GM10248 (cell line): Measurements from ENCODE around the gene TEX2.

Experiments used
- CTCF ChIA-PET: fragments of 300-600 bp; sonication (Branson Sonifier 250); formaldehyde crosslinking; extraction: SDS; loops from one replicate; lab custom pipeline; 2021; ENCODE audit warnings: antibody characterized with exemption; lab: Yijun Ruan, JAX
- POLR2A ChIA-PET: fragments of 350-650 bp; sonication (Branson Sonifier 250); formaldehyde crosslinking; extraction: SDS; loops from one replicate; lab custom pipeline; 2020; ENCODE audit warnings: antibody characterized with exemption; lab: Yijun Ruan, JAX
- DNase-seq: peaks from one replicate; pipeline ENCODE4 v3.0.0; 2012; ENCODE audit errors: extremely low spot score
- CTCF ChIP-seq: IDR thresholded peaks from 2 replicates; pipeline ENCODE4 v1.5.1; 2012; ENCODE audit warnings: mild to moderate bottlenecking, low read depth; ENCODE audit errors: extremely low read depth, missing control alignments, control extremely low read depth

TEX2 gene

GRCh38 chr17:64177311-64178010 lies 85.6 kb downstream of the TEX2 start:
- DNase-seq: no peak
- CTCF ChIA-PET: interaction anchor here (1.4 to 4.7 kb wide), 2 partner anchors 17 to 22 kb away, joined by 5 to 15 read pairs; no protein-coding TSS in a partner anchor
- POLR2A ChIA-PET: no interaction called here
- TF ChIP-seq CTCF: no peak

GRCh38 chr17:64176556-64176955 lies 86.5 kb downstream of the TEX2 start:
- CTCF ChIA-PET: interaction anchor here (1.2 to 4.7 kb wide), 5 partner anchors 10 to 147 kb away, joined by 3 to 15 read pairs (median 5); no protein-coding TSS in a partner anchor
- POLR2A ChIA-PET: no interaction called here
- DNase-seq: no peak
- no peak for TF ChIP-seq CTCF

- TF ChIP-seq CTCF: no peak
- ChIA-PET POLR2A (no interaction called here), CTCF (interaction anchor here (1.3 to 1.6 kb wide), 4 partner anchors 10 to 41 kb away, joined by 3 to 4 read pairs (median 3); no protein-coding TSS in a partner anchor)
- no peak for DNase-seq
These were observed 88.2 kb downstream of the TEX2 start for GRCh38 chr17:64174686-64175456.

GRCh38 chr17:64173646-64174045 lies 89.4 kb downstream of the TEX2 start:
- POLR2A ChIA-PET: no interaction called here

GRCh38 chr17:64172510-64172909 lies 90.5 kb downstream of the TEX2 start:
- no peak for DNase-seq
- TF ChIP-seq CTCF: no peak
- POLR2A ChIA-PET: no interaction called here
- CTCF ChIA-PET: no interaction called here

More at GRCh38 chr17:64173646-64174045, 89.4 kb downstream of the TEX2 start:
- no peak for DNase-seq
- CTCF ChIA-PET: no interaction called here
- TF ChIP-seq CTCF: no peak

- POLR2A ChIA-PET: no interaction called here
- DNase-seq: no peak
- no peak for TF ChIP-seq CTCF
- CTCF ChIA-PET: interaction anchor here (1.1 kb wide), 1 partner anchor 23 kb away, joined by 3 read pairs; no protein-coding TSS in a partner anchor
These were observed 92.0 kb downstream of the TEX2 start for GRCh38 chr17:64171041-64171440.
